HUDEP-2 (cell line): Measurements from ENCODE around the gene TMEM221.

Source experiments
- DNase-seq, 76 experiments: peaks; one replicate each; lab custom pipeline; 2025; ENCODE audit not compliant: unreplicated experiment in 76 of 76; lab: John Stamatoyannopoulos, UW

Gene TMEM221

GRCh38 chr19:17447704-17448130 is 751 bp downstream of the TMEM221 start:
- no peak for DNase-seq

- no peak for DNase-seq
Measured at GRCh38 chr19:17445526-17446165, 2.8 kb downstream of the TMEM221 start.

GRCh38 chr19:17441241-17442021 is 7.0 kb downstream of the TMEM221 start:
- peak in 4 of 76 experiments; percentile 9 to 48 (median 14) for DNase-seq

- no peak for DNase-seq
Measured at GRCh38 chr19:17436874-17437267, 11.6 kb downstream of the TMEM221 start.

- DNase-seq = no peak
Measured at GRCh38 chr19:17436094-17436873, 12.2 kb downstream of the TMEM221 start.

- DNase-seq = no peak
Measured at GRCh38 chr19:17435218-17435617, 13.2 kb downstream of the TMEM221 start.

GRCh38 chr19:17431417-17431816 is 17.1 kb downstream of the TMEM221 start:
- no peak for DNase-seq

GRCh38 chr19:17429641-17430113 is 18.8 kb downstream of the TMEM221 start:
- DNase-seq = no peak

GRCh38 chr19:17424743-17425365 is 23.6 kb downstream of the TMEM221 start:
- DNase-seq = peak in 49 of 76 experiments; percentile 6 to 78 (median 52)

- DNase-seq = no peak
Measured at GRCh38 chr19:17423429-17424208, 24.8 kb downstream of the TMEM221 start.

GRCh38 chr19:17421942-17422341 is 26.5 kb downstream of the TMEM221 start:
- DNase-seq = no peak

- peak in 65 of 76 experiments; percentile 18 to 76 (median 55) for DNase-seq
Measured at GRCh38 chr19:17420475-17420924, 28.0 kb downstream of the TMEM221 start.

GRCh38 chr19:17419621-17420474 is 28.6 kb downstream of the TMEM221 start, which contains the start of gene MVB12A:
TSS of gene MVB12A (plus strand) at chr19:17420047. CDS start at chr19:17420136, 89 bp downstream.
- DNase-seq = peak in 75 of 76 experiments; percentile 56 to 100 (median 99)

- DNase-seq = peak in 7 of 76 experiments; percentile 26 to 53 (median 31)
Measured at GRCh38 chr19:17419154-17419620, 29.3 kb downstream of the TMEM221 start.

GRCh38 chr19:17418710-17419109 is 29.8 kb downstream of the TMEM221 start:
- no peak for DNase-seq

GRCh38 chr19:17415121-17415520 is 33.3 kb downstream of the TMEM221 start:
- no peak for DNase-seq

- no peak for DNase-seq
Measured at GRCh38 chr19:17414097-17414496, 34.4 kb downstream of the TMEM221 start.

GRCh38 chr19:17411801-17412200 is 36.7 kb downstream of the TMEM221 start:
- no peak for DNase-seq

GRCh38 chr19:17409990-17410389 is 38.5 kb downstream of the TMEM221 start:
- no peak for DNase-seq
